HUES6 (cell line): ENCODE measurements around the gene TBC1D22A.

Experiments used
- H3K27ac ChIP-seq: 2 replicates; pipeline ENCODE4 v1.7.0; 2013; ENCODE audit warnings: low read depth, mild to moderate bottlenecking, low read length, inconsistent platforms
- H3K27me3 ChIP-seq: 2 replicates; pipeline ENCODE4 v1.6.1; 2013; ENCODE audit warnings: low read length; ENCODE audit not compliant: control insufficient read depth, insufficient read depth
- H3K36me3 ChIP-seq: 2 replicates; pipeline ENCODE4 v1.6.1; 2013; ENCODE audit warnings: low read length; ENCODE audit not compliant: control insufficient read depth, insufficient read depth
- H3K4me1 ChIP-seq: 2 replicates; pipeline ENCODE4 v1.6.1; 2013; ENCODE audit warnings: low read length; ENCODE audit not compliant: control insufficient read depth, insufficient read depth
- H3K4me3 ChIP-seq: 2 replicates; pipeline ENCODE4 v1.5.1; 2013; ENCODE audit warnings: low read depth, low read length
- H3K9ac ChIP-seq: one replicate; pipeline ENCODE4 v1.6.1; 2013; ENCODE audit warnings: mild to moderate bottlenecking, low read length
- H3K9me3 ChIP-seq: 2 replicates; pipeline ENCODE4 v1.6.1; 2013; ENCODE audit warnings: low read depth, low read length; ENCODE audit not compliant: control insufficient read depth, insufficient read depth

TBC1D22A gene

GRCh38 chr22:46895753-46896152 is 133.3 kb downstream of the TBC1D22A start:
- no peaks in the 10 kb centered on the region for H3K9me3 ChIP-seq
- no peak overlapping the region for H3K27ac ChIP-seq

DNA sequence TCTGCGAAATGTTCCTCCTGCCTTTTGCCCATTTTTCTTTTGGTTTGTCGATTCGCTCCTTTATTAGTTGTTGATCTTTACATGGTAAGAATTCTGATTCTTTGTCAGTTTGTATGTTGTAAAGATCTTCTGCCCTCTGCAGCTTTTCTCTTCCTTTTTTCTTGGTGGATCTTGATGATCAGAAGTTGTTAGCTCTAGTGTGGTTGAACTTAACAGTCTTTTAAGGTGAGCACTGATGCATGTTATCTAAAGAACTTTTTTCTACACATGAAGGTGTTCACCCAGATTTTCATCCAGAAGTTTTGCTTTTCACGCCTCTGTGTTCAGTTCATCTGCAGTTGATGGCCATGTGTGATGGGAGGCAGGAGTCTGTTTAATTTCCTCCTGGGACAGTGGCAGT is 133.7 kb downstream of the TBC1D22A start:
- Histone ChIP-seq H3K4me1 (no peaks in the 10 kb centered on the region), H3K9me3 (no peaks in the 10 kb centered on the region)

More at GRCh38 chr22:46895753-46896152, 133.3 kb downstream of the TBC1D22A start:
- H3K9ac ChIP-seq = no peak overlapping the region
- no peaks in the 10 kb centered on the region for H3K4me1 ChIP-seq
- no peak overlapping the region for H3K4me3 ChIP-seq
- no peaks in the 10 kb centered on the region for H3K27me3 ChIP-seq
- H3K36me3 ChIP-seq = peaks cover 14% of the 10 kb centered on the region

GRCh38 chr22:46896568-46897245 is 134.3 kb downstream of the TBC1D22A start:
- Histone ChIP-seq H3K27me3 (no peaks in the 10 kb centered on the region), H3K9ac (no peak overlapping the region), H3K9me3 (no peaks in the 10 kb centered on the region), H3K4me3 (no peak overlapping the region), H3K4me1 (no peaks in the 10 kb centered on the region), H3K27ac (no peak overlapping the region), H3K36me3 (peaks cover 11% of the 10 kb centered on the region; the same call in 1 of the 2 replicates)

More for the DNA sequence above, 133.7 kb downstream of the TBC1D22A start:
- Histone ChIP-seq H3K27me3 (no peaks in the 10 kb centered on the region), H3K27ac (no peak overlapping the region), H3K9ac (no peak overlapping the region), H3K4me3 (no peak overlapping the region), H3K36me3 (peaks cover 14% of the 10 kb centered on the region)

DNA sequence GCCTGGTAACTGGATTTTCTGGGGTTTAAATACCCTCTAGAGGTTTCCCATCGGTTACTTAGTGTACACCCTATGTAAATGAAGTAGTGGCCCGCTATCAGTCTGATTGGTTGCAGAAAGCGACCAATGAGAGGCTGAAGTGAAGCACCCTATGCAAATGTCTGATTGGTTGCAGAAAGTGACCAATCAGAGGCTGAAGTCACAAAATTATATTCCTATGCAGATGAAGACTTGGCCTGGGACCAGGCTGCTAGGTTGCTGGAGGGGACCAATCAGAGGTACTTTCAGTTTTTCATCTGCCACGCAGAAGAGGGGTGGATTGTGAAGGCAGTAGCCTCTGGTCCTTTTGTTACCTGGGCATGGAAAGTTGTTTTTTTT is 134.8 kb downstream of the TBC1D22A start:
- H3K4me1 ChIP-seq = peaks cover 2% of the 10 kb centered on the region; the same call in 1 of the 2 replicates
- H3K36me3 ChIP-seq = peaks cover 9% of the 10 kb centered on the region; the same call in 1 of the 2 replicates
- no peaks in the 10 kb centered on the region for H3K27me3 ChIP-seq
- no peak overlapping the region for H3K27ac ChIP-seq
- no peak overlapping the region for H3K9ac ChIP-seq
- no peak overlapping the region for H3K4me3 ChIP-seq
- no peaks in the 10 kb centered on the region for H3K9me3 ChIP-seq

DNA sequence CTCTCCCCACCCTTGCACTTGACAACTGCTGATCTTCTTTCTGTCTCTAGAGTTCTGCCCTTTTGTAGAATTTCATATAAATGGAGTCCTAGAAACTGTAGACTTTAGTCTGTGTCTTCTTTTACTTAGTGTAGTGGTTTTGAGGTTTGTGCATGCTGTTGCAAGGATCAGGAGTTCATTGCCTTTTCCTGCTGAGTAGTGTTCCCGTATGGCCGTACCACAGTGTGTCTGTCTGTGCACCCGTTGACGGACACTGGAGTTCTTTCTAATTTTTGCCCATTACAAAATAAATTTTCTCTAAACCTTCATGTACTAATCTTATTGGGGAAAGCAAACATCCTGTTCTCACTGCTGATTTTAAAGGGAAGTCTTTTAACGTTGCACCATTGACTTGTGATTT is 138.1 kb downstream of the TBC1D22A start:
- Histone ChIP-seq H3K4me3 (no peak overlapping the region), H3K4me1 (peaks cover 15% of the 10 kb centered on the region; the same call in 1 of the 2 replicates), H3K9me3 (no peaks in the 10 kb centered on the region), H3K27me3 (no peaks in the 10 kb centered on the region), H3K9ac (no peak overlapping the region), H3K27ac (no peak overlapping the region), H3K36me3 (no peaks in the 10 kb centered on the region)

DNA sequence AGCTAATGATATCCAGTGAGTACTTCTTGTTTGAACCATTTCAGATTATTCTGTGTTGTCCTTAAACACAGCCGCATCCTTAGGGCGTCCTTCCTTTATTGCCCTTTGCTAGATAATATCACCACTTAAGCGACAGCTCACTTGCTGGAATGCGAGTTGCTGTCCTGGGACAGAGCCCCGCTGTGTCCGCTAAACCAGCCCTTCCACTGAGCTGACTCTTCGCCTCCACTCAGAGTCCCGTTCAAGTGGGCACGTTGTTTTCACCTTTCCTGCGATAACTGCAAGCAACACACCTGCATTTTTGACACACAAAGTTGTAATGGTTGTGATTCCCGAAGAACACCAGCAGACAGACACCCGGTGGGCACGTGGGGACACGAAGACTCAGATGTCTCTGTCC is 140.0 kb downstream of the TBC1D22A start:
- Histone ChIP-seq H3K9ac (no peak overlapping the region), H3K4me3 (no peak overlapping the region), H3K27ac (no peak overlapping the region), H3K9me3 (no peaks in the 10 kb centered on the region), H3K36me3 (no peaks in the 10 kb centered on the region; the same call in 1 of the 2 replicates), H3K27me3 (no peaks in the 10 kb centered on the region), H3K4me1 (peaks cover 15% of the 10 kb centered on the region; the same call in 1 of the 2 replicates)

GRCh38 chr22:46902998-46903916 is 140.8 kb downstream of the TBC1D22A start:
- H3K36me3 ChIP-seq = no peaks in the 10 kb centered on the region; the same call in 1 of the 2 replicates
- H3K4me1 ChIP-seq = peaks cover 18% of the 10 kb centered on the region; the same call in 1 of the 2 replicates
- H3K4me3 ChIP-seq = no peak overlapping the region
- no peaks in the 10 kb centered on the region for H3K9me3 ChIP-seq
- no peak overlapping the region for H3K9ac ChIP-seq
- no peaks in the 10 kb centered on the region for H3K27me3 ChIP-seq
- H3K27ac ChIP-seq = no peak overlapping the region

DNA sequence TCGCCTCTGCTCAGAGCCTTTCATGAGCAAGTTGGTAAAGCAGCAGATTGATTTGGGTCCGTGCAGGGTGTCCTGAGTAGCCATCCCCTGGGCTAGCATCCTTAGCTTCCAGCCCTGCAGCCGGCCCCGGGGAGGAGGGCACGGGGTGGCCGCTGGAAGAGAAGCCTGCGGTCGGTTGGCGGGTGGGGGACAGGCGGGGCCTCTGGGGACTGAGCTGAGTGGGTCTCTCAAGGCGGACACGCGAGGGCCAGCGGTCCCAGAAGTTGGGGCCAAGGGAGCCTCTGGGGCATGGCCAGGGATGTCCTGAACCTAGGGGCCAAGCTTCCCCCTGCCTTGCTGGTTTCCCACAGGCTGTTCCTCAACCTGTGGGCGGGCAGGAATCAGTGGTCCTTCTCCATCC is 143.0 kb downstream of the TBC1D22A start:
- H3K9ac ChIP-seq = no peak overlapping the region
- H3K4me1 ChIP-seq = peaks cover 23% of the 10 kb centered on the region
- no peaks in the 10 kb centered on the region for H3K27me3 ChIP-seq
- no peak overlapping the region for H3K4me3 ChIP-seq
- no peaks in the 10 kb centered on the region; the same call in 1 of the 2 replicates for H3K36me3 ChIP-seq
- H3K27ac ChIP-seq = no peak overlapping the region
- no peaks in the 10 kb centered on the region for H3K9me3 ChIP-seq

DNA sequence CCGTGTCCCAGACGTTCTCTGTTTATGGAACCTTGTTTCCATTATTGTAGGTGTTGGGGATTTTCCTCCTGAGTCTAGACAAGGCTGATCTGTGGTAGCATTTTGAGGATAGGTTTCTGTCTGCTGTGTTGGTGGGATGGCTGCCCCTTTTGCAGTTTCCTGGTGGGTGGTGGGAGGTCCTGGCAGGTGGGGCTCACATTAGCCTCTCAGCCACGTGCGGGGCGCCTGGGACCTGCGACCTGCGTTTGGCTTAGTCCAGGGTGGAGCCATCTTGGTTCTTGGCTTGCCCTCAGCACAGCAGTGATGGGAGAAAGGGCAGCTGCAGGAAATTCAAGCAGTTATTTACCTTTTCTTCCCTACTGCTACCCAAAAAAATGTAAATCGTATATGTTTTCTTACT is 143.4 kb downstream of the TBC1D22A start:
- Histone ChIP-seq H3K4me3 (no peak overlapping the region), H3K9ac (no peak overlapping the region), H3K27me3 (no peaks in the 10 kb centered on the region), H3K9me3 (no peaks in the 10 kb centered on the region), H3K4me1 (peaks cover 23% of the 10 kb centered on the region), H3K36me3 (no peaks in the 10 kb centered on the region; the same call in 1 of the 2 replicates), H3K27ac (no peak overlapping the region)

GRCh38 chr22:46906326-46907045 is 144.0 kb downstream of the TBC1D22A start:
- Histone ChIP-seq H3K9ac (no peak overlapping the region), H3K27me3 (no peaks in the 10 kb centered on the region), H3K27ac (no peak overlapping the region), H3K4me1 (peaks cover 23% of the 10 kb centered on the region), H3K4me3 (no peak overlapping the region), H3K36me3 (no peaks in the 10 kb centered on the region; the same call in 1 of the 2 replicates), H3K9me3 (no peaks in the 10 kb centered on the region)
